Tibial artery (tissue), 4 donors: ENCODE measurements around the gene STK4.

Source experiments
- DNase-seq, 2 donors: peaks; one replicate each; pipeline ENCODE4 v3.0.0-alpha.2; 2019
- H3K27ac ChIP-seq, 2 donors: fragments of 200-600 bp; sonication (generic) in 1 of 2; 1 replicate in 1 of 2; 2 replicates in 1 of 2; pipeline ENCODE4 v1.5.1; 2018 to 2019; ENCODE audit warnings: mild to moderate bottlenecking in 1 of 2
- H3K27me3 ChIP-seq, 2 donors: fragments of 200-600 bp; sonication (generic) in 1 of 2; one replicate each; pipeline versions ENCODE4 v1.5.1 to v1.6.0; 2016 to 2019
- H3K36me3 ChIP-seq, 3 donors: fragments of 200-600 bp; sonication (generic) in 2 of 3; one replicate each; pipeline ENCODE4 v1.5.1; 2016 to 2019; ENCODE audit warnings: mild to moderate bottlenecking in 2 of 3
- H3K4me1 ChIP-seq, 4 donors: fragments of 200-600 bp; sonication (generic) in 2 of 4; 1 replicate in 3 of 4; 2 replicates in 1 of 4; pipeline ENCODE4 v1.5.1; 2016 to 2019
- H3K4me3 ChIP-seq, 2 donors: fragments of 200-600 bp; sonication (generic) in 1 of 2; 1 replicate in 1 of 2; 2 replicates in 1 of 2; pipeline ENCODE4 v1.5.1; 2018 to 2019; ENCODE audit warnings: mild to moderate bottlenecking in 2 of 2
- H3K9me3 ChIP-seq, 3 donors: fragments of 200-600 bp; sonication (generic) in 1 of 3; one replicate each; pipeline ENCODE4 v1.5.1; 2016 to 2019
- CTCF ChIP-seq, 2 experiments: fragments of 200-600 bp in 1 of 2; fragments of 450-650 bp in 1 of 2; IDR thresholded peaks; one replicate each; pipeline ENCODE4 v1.5.1; 2017 to 2019; ENCODE audit warnings: antibody characterized with exemption in 2 of 2, mild to moderate bottlenecking in 1 of 2, moderate library complexity in 1 of 2
- intact Hi-C: fragments of 100-400 bp; cut with DNase I; formaldehyde crosslinking; loops from one replicate; pipeline ENCODE4 v1.15.0; 2023; ENCODE audit warnings: low total_unique reads

STK4 gene

GRCh38 chr20:45080867-45081624, 114.7 kb downstream of the STK4 start:
- intact Hi-C loops = no loop called here
- Histone ChIP-seq H3K4me3 (no peak overlapping the region), H3K4me1 (no peaks in the 10 kb centered on the region), H3K27me3 (no peaks in the 10 kb centered on the region), H3K27ac (no peak overlapping the region), H3K36me3 (peaks cover 44 to 61% (median 47%) of the 10 kb centered on the region in 3 donors), H3K9me3 (peaks cover 0 to 3% (median 0%) of the 10 kb centered on the region in 3 donors)
- TF ChIP-seq CTCF (IDR thresholded peaks at IDR 0.05) = no peak
- DNase-seq = no peak

- intact Hi-C loops = no loop called here
- Histone ChIP-seq H3K27me3 (no peaks in the 10 kb centered on the region), H3K4me1 (no peaks in the 10 kb centered on the region), H3K9me3 (peaks cover 0 to 3% (median 0%) of the 10 kb centered on the region in 3 donors), H3K36me3 (peaks cover 30 to 46% (median 40%) of the 10 kb centered on the region in 3 donors), H3K27ac (no peak overlapping the region), H3K4me3 (no peak overlapping the region)
- DNase-seq = no peak
- TF ChIP-seq CTCF (IDR thresholded peaks at IDR 0.05) = no peak
Measured at GRCh38 chr20:45082468-45082867, 116.2 kb downstream of the STK4 start.

- Histone ChIP-seq H3K4me1 (no peaks in the 10 kb centered on the region), H3K9me3 (peaks cover 0 to 3% (median 0%) of the 10 kb centered on the region in 3 donors), H3K27ac (no peak overlapping the region), H3K27me3 (no peaks in the 10 kb centered on the region), H3K4me3 (no peak overlapping the region), H3K36me3 (peaks cover 26 to 41% (median 40%) of the 10 kb centered on the region in 3 donors)
- intact Hi-C loops = no loop called here
- TF ChIP-seq CTCF (IDR thresholded peaks at IDR 0.05) = no peak
- no peak for DNase-seq
Measured at GRCh38 chr20:45083127-45083526, 116.8 kb downstream of the STK4 start.

- H3K27me3 ChIP-seq = no peaks in the 10 kb centered on the region
- H3K27ac ChIP-seq = no peak overlapping the region
- no peak overlapping the region for H3K4me3 ChIP-seq
- H3K4me1 ChIP-seq = no peaks in the 10 kb centered on the region
- TF ChIP-seq CTCF (IDR thresholded peaks at IDR 0.05) = no peak
- peaks cover 22 to 26% (median 23%) of the 10 kb centered on the region in 3 donors for H3K36me3 ChIP-seq
- H3K9me3 ChIP-seq = peaks cover 0 to 3% (median 0%) of the 10 kb centered on the region in 3 donors
- DNase-seq = no peak
- intact Hi-C loops = no loop called here
Measured at GRCh38 chr20:45085289-45085688, 119.0 kb downstream of the STK4 start.

GRCh38 chr20:45085867-45086266, 119.6 kb downstream of the STK4 start:
- peaks cover 0 to 3% (median 0%) of the 10 kb centered on the region in 3 donors for H3K9me3 ChIP-seq
- intact Hi-C loops = no loop called here
- no peaks in the 10 kb centered on the region for H3K27me3 ChIP-seq
- no peak overlapping the region for H3K27ac ChIP-seq
- H3K4me3 ChIP-seq = no peak overlapping the region
- no peak for DNase-seq
- no peak for TF ChIP-seq CTCF (IDR thresholded peaks at IDR 0.05)
- no peaks in the 10 kb centered on the region for H3K4me1 ChIP-seq
- H3K36me3 ChIP-seq = peaks cover 16 to 21% (median 18%) of the 10 kb centered on the region in 3 donors
